Caco-2 (cell line): ENCODE measurements around the gene LPGAT1. TPM values are rescaled to one million over a fixed set of nuclear protein-coding genes. Genes with fewer than 3 reads are reported as not detected.

ENCODE experiments used
- BruUV-seq: library from RNA; stranded (reverse); fragments of 400-500 nt; replicated peaks from 2 replicates; lab custom pipeline; 2021; lab: Mats Ljungman, UMichigan
- CTCF ChIA-PET: fragments of 300-600 bp; sonication (Branson Sonifier 250); formaldehyde crosslinking; loops from one replicate; lab custom pipeline; 2022; ENCODE audit warnings: antibody characterized with exemption; lab: Charles Lee
- POLR2A ChIA-PET: fragments of 300-600 bp; sonication (Branson Sonifier 250); formaldehyde crosslinking; loops from one replicate; lab custom pipeline; 2022; ENCODE audit warnings: antibody characterized with exemption; lab: Charles Lee
- DNase-seq, 2 experiments: peaks; one replicate each; pipeline versions ENCODE4 v3.0.0 to v3.0.0-alpha.2; 2020 to 2022
- H3K27me3 ChIP-seq: replicated peaks from 2 replicates; pipeline ENCODE4 v1.6.0; 2011; ENCODE audit warnings: low read length; ENCODE audit not compliant: control insufficient read depth, insufficient read depth
- H3K36me3 ChIP-seq: 2 replicates; pipeline ENCODE4 v1.5.1; 2011; ENCODE audit warnings: low read length; ENCODE audit not compliant: control insufficient read depth, insufficient read depth
- H3K4me1 ChIP-seq: fragments of 250-450 bp; sonication (Bioruptor Pico); 2 replicates; pipeline ENCODE4 v1.5.1; 2020; ENCODE audit warnings: mild to moderate bottlenecking
- H3K4me3 ChIP-seq: 2 replicates; pipeline ENCODE4 v1.5.1; 2011; ENCODE audit warnings: low read depth, mild to moderate bottlenecking, control low read depth, low read length
- H3K9me3 ChIP-seq: fragments of 250-450 bp; sonication (Bioruptor Pico); 2 replicates; pipeline ENCODE4 v1.5.1; 2020; ENCODE audit warnings: mild to moderate bottlenecking, moderate library complexity
- H3K27ac Mint-ChIP-seq: one replicate; pipeline ENCODE4 v1.8.0; 2022; ENCODE audit warnings: mixed read lengths; ENCODE audit not compliant: unreplicated experiment
- H3K27me3 Mint-ChIP-seq: one replicate; pipeline ENCODE4 v1.8.0; 2022; ENCODE audit warnings: mixed read lengths; ENCODE audit not compliant: insufficient read depth, unreplicated experiment
- H3K36me3 Mint-ChIP-seq: one replicate; pipeline ENCODE4 v1.8.0; 2022; ENCODE audit warnings: mild to moderate bottlenecking, mixed read lengths; ENCODE audit not compliant: insufficient read depth, unreplicated experiment
- H3K4me1 Mint-ChIP-seq: one replicate; pipeline ENCODE4 v1.8.0; 2022; ENCODE audit warnings: low read depth, mixed read lengths; ENCODE audit not compliant: unreplicated experiment
- H3K4me3 Mint-ChIP-seq: one replicate; pipeline ENCODE4 v1.8.0; 2022; ENCODE audit warnings: mild to moderate bottlenecking, moderate library complexity, mixed read lengths; ENCODE audit not compliant: unreplicated experiment
- H3K9me3 Mint-ChIP-seq: one replicate; pipeline ENCODE4 v1.8.0; 2022; ENCODE audit warnings: mixed read lengths; ENCODE audit not compliant: unreplicated experiment
- intact Hi-C: fragments of 100-400 bp; cut with micrococcal nuclease; formaldehyde crosslinking; loops from one replicate; pipeline ENCODE4 v1.10.0; 2022; ENCODE audit not compliant: unreplicated experiment
- total RNA-seq: library from RNA; stranded (reverse); gene quantifications from 2 replicates; pipeline ENCODE4 v1.2.3, GENCODE V29; 2022
- TF ChIP-seq, protein P1 (sequence below), 2 experiments: fragments of 200-600 bp in 1 of 2; IDR thresholded peaks; 1 replicate in 1 of 2; 2 replicates in 1 of 2; pipeline versions ENCODE4 v1.5.1 to v1.8.0; 2011 to 2022; ENCODE audit warnings: antibody characterized with exemption in 1 of 2, control low read depth in 1 of 2, inconsistent platforms in 1 of 2, low read depth in 1 of 2, low read length in 1 of 2, mild to moderate bottlenecking in 1 of 2, moderate library complexity in 1 of 2; ENCODE audit not compliant: insufficient read depth in 1 of 2, severe bottlenecking in 1 of 2, unreplicated experiment in 1 of 2

LPGAT1 gene
- total RNA-seq, 1 experiment from 2014 or later: 25.6 TPM

- POLR2A ChIA-PET: no interaction called here
- BruUV-seq: no TSS peak
- peaks cover 12% of the 10 kb centered on the region for H3K4me1 Mint-ChIP-seq
Observed at GRCh38 chr1:211814313-211814712, 16.2 kb downstream of the LPGAT1 start.

DNA sequence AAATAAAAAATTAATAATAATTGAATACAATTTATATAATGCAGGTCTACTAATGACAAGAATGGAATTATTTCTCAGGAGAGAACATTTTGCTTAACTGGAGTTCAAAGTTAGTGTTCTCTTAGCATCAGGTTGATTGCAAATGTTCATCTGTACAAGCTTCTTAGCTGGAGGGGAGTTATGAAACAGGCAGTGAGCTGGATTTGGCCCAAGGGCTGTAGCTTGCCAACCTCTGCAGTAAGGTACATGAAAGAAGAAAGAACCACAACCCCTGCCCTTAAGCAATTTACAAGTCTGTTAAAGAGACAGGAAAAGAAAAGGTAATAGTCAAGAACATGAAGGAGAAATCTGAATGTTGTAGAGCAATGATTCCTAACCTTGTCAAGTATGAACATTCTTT, 17.0 kb downstream of the LPGAT1 start:
- CTCF ChIA-PET: no interaction called here
- no peak for DNase-seq
- Mint-ChIP-seq H3K4me1 (peaks cover 12% of the 10 kb centered on the region), H3K27ac (no peak overlapping the region), H3K36me3 (no peaks in the 10 kb centered on the region), H3K27me3 (no peaks in the 10 kb centered on the region), H3K9me3 (no peaks in the 10 kb centered on the region), H3K4me3 (no peak overlapping the region)
- BruUV-seq: no TSS peak
- peaks cover 9% of the 10 kb centered on the region; the same call in 1 of the 2 replicates for H3K4me1 ChIP-seq
- H3K36me3 ChIP-seq: 0 out of 2 replicates have a peak, but pooled peaks cover 1% of the 10 kb centered on the region
- intact Hi-C loops: no loop called here
- H3K4me3 ChIP-seq: no peak overlapping the region
- no peaks in the 10 kb centered on the region for H3K9me3 ChIP-seq
- TF ChIP-seq, protein P1, sequence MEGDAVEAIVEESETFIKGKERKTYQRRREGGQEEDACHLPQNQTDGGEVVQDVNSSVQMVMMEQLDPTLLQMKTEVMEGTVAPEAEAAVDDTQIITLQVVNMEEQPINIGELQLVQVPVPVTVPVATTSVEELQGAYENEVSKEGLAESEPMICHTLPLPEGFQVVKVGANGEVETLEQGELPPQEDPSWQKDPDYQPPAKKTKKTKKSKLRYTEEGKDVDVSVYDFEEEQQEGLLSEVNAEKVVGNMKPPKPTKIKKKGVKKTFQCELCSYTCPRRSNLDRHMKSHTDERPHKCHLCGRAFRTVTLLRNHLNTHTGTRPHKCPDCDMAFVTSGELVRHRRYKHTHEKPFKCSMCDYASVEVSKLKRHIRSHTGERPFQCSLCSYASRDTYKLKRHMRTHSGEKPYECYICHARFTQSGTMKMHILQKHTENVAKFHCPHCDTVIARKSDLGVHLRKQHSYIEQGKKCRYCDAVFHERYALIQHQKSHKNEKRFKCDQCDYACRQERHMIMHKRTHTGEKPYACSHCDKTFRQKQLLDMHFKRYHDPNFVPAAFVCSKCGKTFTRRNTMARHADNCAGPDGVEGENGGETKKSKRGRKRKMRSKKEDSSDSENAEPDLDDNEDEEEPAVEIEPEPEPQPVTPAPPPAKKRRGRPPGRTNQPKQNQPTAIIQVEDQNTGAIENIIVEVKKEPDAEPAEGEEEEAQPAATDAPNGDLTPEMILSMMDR (IDR thresholded peaks at IDR 0.05; ENCODE audit: insufficient read depth in 1 of 2, low read depth in 1 of 2, low read length in 1 of 2, severe bottlenecking in 1 of 2, unreplicated experiment in 1 of 2): no peak
- POLR2A ChIA-PET: no interaction called here
- no peaks in the 10 kb centered on the region for H3K27me3 ChIP-seq

More at GRCh38 chr1:211814313-211814712, 16.2 kb downstream of the LPGAT1 start:
- H3K4me3 Mint-ChIP-seq: no peak overlapping the region
- H3K36me3 Mint-ChIP-seq: no peaks in the 10 kb centered on the region
- H3K4me1 ChIP-seq: peaks cover 9% of the 10 kb centered on the region; the same call in 1 of the 2 replicates
- H3K9me3 Mint-ChIP-seq: no peaks in the 10 kb centered on the region
- intact Hi-C loops: no loop called here
- no peak for DNase-seq
- no peaks in the 10 kb centered on the region for H3K27me3 Mint-ChIP-seq
- CTCF ChIA-PET: no interaction called here
- H3K36me3 ChIP-seq: no peaks in the 10 kb centered on the region
- H3K4me3 ChIP-seq: no peak overlapping the region
- no peaks in the 10 kb centered on the region for H3K27me3 ChIP-seq
- TF ChIP-seq, protein P1 (IDR thresholded peaks at IDR 0.05; ENCODE audit: insufficient read depth in 1 of 2, low read depth in 1 of 2, low read length in 1 of 2, severe bottlenecking in 1 of 2, unreplicated experiment in 1 of 2): no peak
- no peaks in the 10 kb centered on the region for H3K9me3 ChIP-seq
- H3K27ac Mint-ChIP-seq: no peak overlapping the region

DNA sequence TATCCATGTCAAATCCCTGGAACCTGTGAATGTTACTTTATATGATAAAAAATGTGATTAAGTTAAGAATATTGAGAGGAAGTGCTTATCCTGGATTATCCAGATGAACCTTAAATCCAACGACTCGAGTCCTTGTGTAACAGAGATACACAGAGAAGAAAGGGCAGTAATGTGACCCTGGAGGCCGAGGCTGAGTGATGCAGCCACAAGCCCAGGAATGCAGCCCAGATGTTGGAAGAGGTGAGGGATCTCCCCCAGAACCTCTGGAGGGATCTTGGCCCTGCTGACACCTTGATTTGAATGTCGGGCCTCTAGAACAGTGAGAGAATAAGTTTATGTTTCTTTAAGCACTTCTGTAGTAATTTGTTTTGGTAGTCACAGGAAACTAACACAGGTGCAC, 18.0 kb downstream of the LPGAT1 start:
- peaks cover 12% of the 10 kb centered on the region for H3K4me1 Mint-ChIP-seq
- TF ChIP-seq, protein P1 (IDR thresholded peaks at IDR 0.05; ENCODE audit: insufficient read depth in 1 of 2, low read depth in 1 of 2, low read length in 1 of 2, severe bottlenecking in 1 of 2, unreplicated experiment in 1 of 2): no peak

More for the DNA sequence above, 18.0 kb downstream of the LPGAT1 start:
- Mint-ChIP-seq H3K36me3 (peaks cover 6% of the 10 kb centered on the region), H3K4me3 (no peak overlapping the region), H3K27ac (no peak overlapping the region), H3K9me3 (no peaks in the 10 kb centered on the region), H3K27me3 (no peaks in the 10 kb centered on the region)
- intact Hi-C loops: no loop called here
- H3K27me3 ChIP-seq: no peaks in the 10 kb centered on the region
- peaks cover 9% of the 10 kb centered on the region; the same call in 1 of the 2 replicates for H3K4me1 ChIP-seq
- H3K4me3 ChIP-seq: no peak overlapping the region
- no peaks in the 10 kb centered on the region for H3K9me3 ChIP-seq
- CTCF ChIA-PET: no interaction called here
- H3K36me3 ChIP-seq: 0 out of 2 replicates have a peak, but pooled peaks cover 1% of the 10 kb centered on the region
- POLR2A ChIA-PET: no interaction called here
- DNase-seq: no peak
- no TSS peak for BruUV-seq
